ENCODE results near the gene FASTK.
"Not testable (repeated sequence)": the region's sequence is repeated elsewhere in the genome, so short reads cannot be mapped to it uniquely, and the experiment has no call there.

The FASTK gene

DNA sequence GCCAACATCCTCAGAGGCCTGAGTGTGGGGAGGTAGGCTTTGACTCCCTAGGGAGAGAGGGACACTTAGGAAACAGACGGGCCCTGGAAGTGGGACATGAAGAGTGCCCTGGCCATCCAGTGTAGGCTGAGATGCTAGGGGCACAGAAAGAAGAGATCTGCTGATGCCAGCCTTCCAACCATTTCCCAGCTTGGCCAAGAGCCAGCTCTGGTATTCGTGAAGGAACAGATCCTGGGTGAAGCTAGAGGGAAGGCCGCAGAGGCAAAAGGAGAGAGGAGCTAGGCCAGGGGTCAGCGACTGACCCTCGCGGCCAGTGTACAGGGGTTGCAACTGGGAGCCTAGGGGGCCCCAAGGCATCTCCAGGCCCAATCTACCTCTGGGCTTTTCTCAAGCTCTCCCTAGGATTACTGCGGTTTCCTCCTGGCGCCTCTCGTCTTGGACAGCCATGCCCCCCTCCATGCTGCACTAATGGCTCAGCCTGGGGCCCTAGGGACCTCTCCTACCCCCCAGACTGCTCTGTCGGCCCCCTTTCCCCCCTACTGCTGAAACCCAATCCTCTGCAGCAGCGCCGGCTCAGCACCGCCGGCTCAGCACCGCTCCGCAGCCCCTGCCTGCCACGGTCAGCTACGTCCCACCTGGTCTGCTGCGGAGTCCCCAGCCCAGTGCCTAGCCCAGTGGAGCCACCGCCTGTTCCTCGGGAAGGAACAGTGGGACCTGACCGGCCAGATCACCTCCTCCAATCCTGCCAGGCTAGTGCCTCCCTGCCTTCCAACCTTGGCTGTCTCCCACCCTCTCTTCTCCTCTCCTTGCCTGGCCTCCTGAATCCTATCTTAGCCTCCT is 32.4 kb downstream of the FASTK start, which contains the start of gene ASIC3:
Gene ASIC3, plus strand, starts transcription at position 556 of the 840 bp plus-strand sequence. CDS start 355 bp downstream, outside the sequence.
- no peak for DNase-seq (ENCODE audit: low read depth)

DNA sequence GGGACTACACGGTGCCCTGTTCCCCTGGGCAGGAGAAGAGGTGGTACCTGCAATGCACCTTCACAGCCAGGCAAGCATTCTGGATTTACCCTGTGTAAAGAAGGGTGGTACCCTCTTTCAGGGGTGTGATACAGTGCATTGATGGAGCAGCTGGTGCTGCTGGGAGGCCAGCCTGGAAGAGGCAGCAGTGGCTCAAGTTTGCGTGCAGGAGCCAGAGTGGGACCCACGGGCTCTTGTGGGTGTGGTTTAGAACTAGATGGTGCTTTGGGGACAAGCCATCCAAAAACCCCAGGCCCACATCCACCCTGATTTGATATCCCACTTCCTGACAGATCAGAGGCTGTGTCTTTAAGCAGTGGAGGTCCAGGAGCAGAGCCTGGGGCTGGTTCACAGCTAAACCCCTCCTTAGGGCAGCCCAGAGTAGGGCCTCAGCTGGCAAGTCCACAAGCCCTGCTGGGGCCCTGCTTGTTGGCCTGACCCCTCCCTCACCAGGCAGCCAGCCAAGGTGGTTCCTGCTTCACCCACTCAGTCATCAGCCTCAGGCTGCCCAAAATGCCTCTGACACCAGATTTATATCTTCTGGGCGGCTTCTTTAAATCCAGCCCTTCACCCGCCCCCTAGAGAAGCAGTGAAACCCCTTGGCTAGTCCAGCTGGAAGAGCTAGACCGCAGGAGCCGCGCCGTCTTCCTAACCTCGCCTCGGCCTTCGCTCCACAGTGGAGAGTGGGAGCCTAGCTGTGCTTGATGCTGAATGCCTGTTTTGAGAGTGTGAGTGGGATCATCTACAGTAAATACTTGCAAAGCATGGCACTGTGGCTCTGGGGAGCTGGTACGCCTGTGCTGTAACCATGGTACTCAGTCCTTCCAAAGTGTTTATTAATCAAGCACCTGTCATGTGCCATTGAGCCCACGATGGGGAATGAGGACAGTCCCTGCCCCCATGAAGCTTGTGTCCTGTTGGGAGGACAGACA is 33.7 kb downstream of the FASTK start:
- no peak for DNase-seq (ENCODE audit: low read depth)

DNA sequence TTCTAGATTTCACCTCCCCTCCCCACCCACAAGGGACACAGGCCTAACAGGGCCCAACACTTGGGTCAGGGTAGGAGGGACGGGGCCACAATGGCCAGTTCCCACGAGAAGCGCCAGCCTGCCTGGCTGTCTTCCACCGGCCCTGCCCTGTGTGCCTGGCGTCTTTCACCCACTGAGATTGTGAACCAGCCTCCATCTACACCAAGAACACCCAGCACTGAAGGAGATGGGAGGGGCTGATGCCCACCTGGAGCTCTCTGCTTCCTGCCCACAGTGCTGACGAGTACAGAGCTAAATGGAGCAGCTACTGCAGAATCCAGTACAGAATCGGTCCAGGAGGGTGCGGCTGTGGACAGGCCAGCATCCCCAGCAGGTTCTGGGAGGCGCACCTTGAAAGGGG is 34.6 kb downstream of the FASTK start:
- DNase-seq (ENCODE audit: low read depth): no peak

GRCh38 chr7:151045262-151045661 is 35.3 kb downstream of the FASTK start:
- no peak for DNase-seq (ENCODE audit: low read depth)

DNA sequence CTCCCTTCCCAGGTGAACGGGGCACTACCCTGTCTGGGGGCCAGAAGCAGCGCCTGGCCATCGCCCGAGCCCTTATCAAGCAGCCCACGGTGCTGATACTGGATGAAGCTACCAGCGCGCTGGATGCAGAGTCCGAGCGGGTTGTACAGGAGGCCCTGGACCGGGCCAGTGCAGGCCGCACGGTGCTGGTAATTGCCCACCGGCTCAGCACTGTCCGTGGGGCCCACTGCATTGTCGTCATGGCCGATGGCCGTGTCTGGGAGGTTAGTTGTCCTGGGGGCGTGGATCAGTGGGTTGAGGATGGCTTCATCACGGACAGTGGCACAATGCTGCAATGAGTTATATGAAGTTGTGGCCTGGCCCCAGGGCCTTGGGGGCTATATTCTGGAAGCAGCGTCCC is 36.6 kb downstream of the FASTK start:
- no peak for DNase-seq (ENCODE audit: low read depth)

DNA sequence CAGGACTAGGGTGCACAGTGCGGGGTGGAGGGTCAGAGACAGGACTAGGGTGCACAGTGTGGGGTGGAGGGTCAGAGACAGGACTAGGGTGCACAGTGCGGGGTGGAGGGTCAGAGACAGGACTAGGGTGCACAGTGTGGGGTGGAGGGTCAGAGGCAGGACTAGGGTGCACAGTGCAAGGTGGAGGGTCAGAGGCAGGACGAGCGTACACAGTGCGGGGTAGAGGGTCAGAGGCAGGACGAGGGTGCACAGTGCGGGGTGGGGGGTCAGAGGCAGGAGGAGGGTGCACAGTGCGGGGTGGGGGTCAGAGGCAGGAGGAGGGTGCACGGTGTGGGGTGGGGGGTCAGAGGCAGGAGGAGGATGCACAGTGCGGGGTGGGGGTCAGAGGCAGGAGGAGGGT is 37.2 kb downstream of the FASTK start:
- DNase-seq (ENCODE audit: low read depth): not testable (repeated sequence)

- no peak for DNase-seq (ENCODE audit: low read depth)
Observed at GRCh38 chr7:151040616-151041375, 39.8 kb downstream of the FASTK start.

DNA sequence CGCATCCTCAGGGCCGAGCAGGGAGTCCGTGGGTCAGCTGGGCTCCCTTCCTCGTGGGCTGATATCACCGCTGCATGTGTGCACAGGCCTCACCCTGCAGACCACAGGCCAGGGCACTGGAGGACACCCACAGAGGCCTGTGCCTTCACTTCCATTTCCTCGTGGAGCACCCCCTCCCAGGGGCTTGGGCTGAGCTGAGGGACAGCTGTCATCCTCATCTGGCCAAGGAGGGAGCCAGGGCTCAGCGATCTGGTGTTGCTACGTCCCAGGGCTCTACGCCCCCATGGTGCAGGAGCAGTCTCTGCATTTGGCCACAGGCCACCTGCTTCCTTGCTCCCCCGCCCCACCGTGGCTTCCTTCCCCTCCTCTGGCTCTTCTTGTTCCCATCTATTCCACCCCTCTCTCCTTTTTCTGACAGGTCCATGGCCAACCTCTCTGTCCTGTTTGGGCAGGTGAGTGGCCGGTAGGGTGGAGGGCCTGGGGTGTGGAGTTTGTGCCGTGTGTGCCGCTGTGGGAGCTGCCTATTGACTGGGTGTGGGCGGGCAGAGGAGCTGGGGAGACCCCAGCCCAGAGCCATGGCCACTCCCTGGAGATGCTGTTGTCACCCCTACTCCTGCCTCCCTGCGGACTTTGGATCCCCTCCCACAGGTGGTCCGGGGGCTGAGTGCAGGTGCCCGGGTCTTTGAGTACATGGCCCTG is 40.6 kb downstream of the FASTK start:
- no peak for DNase-seq (ENCODE audit: low read depth)

DNA sequence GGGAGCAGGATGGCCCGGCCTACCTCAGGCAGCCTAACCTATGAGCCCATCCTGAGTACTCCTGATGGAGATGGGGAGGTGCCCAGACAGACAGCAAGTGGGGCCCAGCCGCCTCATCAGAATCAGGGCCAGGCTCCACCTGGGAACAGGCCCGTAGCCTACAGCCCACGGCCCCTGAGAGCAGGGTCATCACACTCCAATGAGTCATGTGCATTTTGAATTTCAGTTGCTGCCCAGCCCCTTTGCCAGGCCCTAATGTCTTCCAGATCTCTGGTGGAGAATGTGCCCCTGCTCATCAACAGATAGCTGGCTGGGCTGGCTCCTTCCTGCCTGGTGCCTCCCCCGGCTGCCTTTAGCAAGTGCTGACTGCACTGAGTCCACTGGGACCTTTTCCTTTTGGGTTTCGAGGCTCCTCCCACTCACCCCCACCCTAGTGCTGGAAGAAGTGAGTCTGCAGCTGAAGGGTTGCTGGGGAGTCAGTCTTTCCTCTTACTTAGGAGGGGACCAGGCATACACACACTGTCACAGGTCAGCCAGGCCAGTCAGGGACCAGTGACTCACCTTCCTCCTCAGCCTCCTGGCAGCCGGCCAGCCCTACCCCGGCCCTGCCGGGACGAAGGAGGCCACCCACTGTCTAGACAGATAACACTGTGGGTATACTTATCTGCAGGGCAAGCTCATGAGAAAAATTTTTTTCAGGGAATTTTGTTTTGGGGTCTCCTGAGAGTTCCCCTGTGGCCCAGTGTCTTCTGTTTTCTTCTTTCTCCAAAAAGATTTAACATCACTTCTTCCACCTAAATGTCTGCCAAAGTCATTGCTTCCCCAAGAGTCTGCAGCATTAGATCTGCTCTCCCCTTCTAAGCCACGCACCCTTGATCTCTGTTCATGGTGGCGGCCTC is 41.4 kb downstream of the FASTK start:
- peak; percentile 71 for DNase-seq (ENCODE audit: low read depth)

- no peak for DNase-seq (ENCODE audit: low read depth)
Observed at GRCh38 chr7:151035902-151036301, 44.7 kb downstream of the FASTK start.

DNA sequence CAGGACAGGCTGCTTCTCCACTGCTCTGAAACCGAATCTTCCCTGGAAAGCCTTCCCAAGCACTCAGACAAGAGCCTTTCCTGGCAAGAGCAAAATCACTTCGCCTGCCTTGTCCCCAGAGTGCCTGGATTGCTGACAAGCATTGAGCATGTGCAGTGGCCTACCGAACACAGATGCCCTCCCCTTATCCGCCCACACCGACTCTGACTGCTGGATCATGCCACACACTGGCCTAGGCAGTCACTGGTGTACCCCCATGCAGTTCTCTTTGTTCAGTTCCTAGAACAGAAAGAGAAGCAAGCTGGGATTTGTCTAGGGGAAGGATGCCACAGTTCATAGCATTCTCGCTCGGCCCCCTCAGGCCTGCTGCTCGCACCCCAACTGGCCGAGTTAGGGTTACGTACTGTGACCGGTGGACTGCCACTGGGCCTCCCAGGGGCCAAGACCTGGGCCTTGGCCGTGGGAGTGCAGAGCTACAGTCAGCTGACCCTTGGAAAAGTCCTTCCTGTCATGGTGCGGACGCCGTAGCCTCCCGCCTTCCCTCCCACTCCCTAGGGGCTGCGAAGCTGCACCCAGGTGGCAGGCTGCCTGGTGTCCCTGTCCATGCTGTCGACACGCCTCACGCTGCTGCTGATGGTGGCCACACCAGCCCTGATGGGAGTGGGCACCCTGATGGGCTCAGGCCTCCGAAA is 45.4 kb downstream of the FASTK start:
- DNase-seq (ENCODE audit: low read depth): no peak

- no peak for DNase-seq (ENCODE audit: low read depth)
Observed at GRCh38 chr7:151034312-151035025, 46.1 kb downstream of the FASTK start.

DNA sequence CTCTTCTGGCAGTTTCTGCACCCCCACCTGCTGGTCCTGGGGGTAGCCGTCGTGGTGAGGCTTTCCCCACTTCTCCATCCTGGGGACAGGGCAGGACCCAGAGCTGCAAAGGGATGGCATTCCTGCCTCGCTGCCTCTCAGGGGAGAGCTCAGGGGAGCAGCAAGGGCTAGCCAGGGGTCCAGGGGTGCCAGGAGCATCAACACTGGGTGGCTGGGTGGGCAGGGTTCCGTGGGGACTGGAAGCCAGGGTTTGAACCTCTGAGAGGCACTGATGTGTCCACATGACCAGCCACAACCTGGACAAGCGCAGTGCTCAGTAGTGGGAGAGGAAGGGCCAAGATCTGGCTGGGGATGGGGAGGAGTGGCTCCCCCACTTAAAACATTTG is 46.8 kb downstream of the FASTK start:
- no peak for DNase-seq (ENCODE audit: low read depth)

DNA sequence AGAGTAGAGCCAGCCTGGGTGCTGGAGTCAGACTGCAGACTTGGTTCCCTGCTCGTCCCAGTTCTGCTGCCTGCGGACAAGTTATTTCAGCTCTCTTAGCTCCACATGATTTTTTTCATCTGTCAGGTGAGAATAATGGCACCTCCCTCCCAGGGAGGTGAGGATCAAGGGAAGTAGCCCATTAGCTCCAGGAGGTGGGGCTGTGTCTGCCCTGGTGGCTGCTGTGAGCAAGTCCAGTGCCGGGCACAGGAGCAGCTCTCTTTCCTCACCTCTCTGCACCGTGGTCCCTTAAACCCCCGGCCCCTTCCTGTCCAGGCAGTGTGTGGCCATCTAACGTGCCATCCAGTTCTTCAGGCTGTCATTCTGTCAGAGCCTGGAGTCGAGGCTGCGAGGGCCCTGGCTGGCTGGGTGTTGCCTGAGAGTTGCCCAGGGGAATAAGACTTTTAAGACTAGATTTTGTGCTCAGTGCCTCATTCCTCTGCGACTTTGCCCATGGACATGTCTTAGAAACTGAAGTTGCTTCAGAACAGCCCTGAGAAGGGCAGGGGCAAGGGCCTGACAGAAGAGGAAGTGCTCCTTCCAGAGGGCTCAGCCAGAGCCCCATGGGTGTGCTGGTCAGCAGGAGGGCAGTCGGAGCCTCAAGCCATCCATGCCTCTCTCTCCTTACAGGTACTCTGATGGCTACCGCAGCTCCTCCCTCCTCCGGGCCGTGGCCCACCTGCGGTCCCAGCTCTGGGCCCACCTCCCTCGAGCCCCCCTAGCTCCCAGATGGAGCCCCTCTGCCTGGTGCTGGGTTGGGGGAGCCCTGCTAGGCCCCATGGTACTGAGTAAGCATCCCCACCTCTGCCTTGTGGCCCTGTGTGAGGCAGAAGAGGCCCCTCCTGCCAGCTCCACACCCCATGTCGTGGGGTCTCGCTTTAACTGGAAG is 47.4 kb downstream of the FASTK start:
- DNase-seq (ENCODE audit: low read depth): no peak

- no peak for DNase-seq (ENCODE audit: low read depth)
Observed at GRCh38 chr7:151031011-151031410, 49.6 kb downstream of the FASTK start.

- no peak for DNase-seq (ENCODE audit: low read depth)
Observed at GRCh38 chr7:151028948-151029501, 51.6 kb downstream of the FASTK start.

- DNase-seq (ENCODE audit: low read depth): peak; percentile 95
Observed at GRCh38 chr7:151028131-151028947, 52.3 kb downstream of the FASTK start, which contains the start of gene ABCB8. Gene ABCB8 (plus strand): TSS chr7:151028450. CDS start chr7:151028516, 66 bp downstream.
